IPS-11a (cell line): ENCODE data around the gene TMEM266.

Source experiments
- H3K4me3 ChIP-seq: one replicate; pipeline ENCODE4 v1.5.1; 2013; ENCODE audit warnings: low read depth, low read length, control low read depth

The TMEM266 gene

DNA sequence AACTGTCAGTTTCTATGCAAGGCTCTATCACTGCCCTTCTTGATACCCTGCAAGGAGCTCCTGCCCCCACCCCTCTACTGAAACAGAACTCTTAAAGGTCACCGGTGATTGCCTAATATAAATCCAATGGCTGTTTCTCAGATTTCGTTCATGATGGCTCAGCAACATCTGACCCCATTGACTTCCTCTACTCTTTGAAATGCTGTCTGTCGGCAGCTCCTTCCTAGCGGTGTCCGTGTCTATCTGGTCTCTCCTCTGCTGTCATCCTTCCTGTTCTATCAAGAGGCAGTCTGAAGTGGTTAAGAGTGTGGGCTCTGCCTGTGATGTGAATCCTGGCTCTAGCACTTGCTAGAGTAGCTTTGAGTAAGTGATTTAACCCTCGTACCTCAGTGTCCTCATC lies 5.5 kb downstream of the TMEM266 start:
- no peak overlapping the region for H3K4me3 ChIP-seq

DNA sequence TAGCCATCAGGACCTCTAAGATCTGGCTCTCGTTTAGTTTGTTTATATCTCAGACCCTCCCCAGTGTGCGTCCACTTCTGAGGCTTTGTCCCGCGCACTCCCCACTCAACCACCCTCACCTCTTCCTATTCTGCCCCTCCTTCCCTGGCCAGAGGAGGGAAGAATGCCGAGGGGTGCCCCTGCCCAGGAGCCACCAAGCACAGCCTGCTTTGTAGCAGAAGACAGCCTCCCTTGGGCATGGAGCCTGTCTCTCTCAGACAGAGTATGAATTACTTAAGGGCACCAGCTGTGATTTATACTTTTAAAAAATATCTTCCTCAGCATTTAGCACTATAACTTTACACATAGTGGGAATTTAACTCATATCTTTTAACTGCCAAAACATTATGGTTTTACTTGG lies 6.0 kb downstream of the TMEM266 start:
- no peak overlapping the region for H3K4me3 ChIP-seq

DNA sequence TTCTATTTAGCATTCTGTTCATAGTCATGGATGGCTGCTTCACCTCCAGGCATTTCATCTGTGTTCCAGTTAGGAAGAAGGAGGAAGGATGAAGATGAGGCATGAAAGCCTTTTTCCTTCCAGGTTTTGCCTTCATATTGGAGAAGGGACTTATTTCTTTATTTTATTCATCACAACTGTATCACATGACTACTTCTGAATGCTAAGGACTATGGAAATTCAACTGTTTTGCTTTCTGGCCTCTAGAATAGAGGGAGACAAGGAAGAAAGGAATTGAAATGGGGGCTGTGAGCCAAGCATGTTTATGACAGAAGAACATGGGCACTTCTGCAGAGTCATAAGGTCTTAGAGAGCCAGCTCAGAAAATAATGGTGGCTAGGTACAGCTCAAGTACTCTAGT lies 10.4 kb downstream of the TMEM266 start:
- no peak overlapping the region for H3K4me3 ChIP-seq

DNA sequence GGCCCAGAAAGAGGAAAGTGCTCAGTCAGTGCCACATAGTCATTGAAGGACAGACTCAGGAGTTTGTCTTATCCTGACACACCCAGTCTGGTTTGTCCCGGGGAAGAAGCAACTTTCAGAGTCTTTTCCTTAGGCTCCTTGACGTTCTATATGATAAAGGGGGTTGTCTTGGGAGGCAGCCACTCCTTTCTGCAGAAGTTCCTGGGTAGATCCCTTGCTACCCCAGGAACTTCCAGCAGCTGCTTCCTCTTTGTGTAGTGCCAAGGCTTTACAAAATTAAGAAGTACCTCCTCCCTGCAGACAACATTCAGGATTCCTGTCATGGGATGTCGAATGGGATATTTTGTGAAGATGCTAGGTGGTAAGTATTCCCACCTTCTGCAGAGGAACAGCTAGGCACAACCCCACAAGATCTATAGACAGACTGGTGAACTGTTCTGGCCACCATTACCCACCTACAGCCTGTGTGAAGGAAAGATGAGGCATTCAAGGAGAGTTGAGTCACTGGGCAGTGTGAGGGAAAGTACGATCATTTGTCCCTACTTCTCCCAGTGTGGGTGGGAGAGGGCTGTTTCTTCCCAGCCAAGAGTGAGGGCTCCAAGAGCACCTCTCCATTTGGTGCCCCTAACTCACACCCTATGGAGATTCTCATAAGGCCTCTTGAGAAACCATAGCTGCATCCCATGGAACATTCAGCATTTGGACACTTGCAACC lies 11.3 kb downstream of the TMEM266 start:
- no peak overlapping the region for H3K4me3 ChIP-seq

DNA sequence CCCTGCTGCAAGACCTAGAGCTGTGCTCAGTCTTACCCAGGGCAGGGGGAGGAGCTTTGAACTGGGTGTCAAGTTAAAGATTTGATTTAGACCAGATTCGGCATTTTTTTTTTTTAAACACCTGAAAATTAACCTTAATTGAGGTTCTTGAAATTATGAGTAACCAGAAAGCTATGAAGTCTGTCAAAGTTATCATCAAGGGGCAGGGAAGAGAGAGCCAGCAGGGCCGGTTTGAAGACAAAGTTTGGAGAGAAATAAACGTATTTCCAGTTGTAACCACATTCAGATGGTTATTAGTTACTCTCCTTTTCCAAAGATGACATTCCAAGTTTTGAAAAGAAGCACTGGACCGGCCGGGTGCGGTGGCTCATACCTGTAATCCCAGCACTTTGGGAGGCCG lies 12.0 kb downstream of the TMEM266 start:
- no peak overlapping the region for H3K4me3 ChIP-seq

DNA sequence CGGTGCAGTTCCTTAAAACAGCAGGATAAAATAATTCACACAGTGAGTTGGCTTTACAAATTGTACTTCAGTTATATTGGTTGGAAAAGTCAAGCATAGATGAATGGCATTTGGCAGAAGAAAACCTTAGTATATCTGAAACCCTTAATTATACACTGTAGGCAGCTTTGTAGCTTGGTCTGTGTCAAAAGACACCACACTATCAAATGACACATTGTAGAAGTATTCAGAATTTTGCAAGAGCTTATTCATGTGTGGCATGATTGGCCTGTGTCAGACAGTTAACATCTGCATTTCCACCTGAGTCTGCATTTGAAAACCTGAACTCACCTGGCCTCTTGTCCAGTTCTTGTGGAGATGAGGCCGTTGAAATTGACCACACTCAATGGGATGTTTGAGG lies 13.8 kb downstream of the TMEM266 start:
- no peak overlapping the region for H3K4me3 ChIP-seq

DNA sequence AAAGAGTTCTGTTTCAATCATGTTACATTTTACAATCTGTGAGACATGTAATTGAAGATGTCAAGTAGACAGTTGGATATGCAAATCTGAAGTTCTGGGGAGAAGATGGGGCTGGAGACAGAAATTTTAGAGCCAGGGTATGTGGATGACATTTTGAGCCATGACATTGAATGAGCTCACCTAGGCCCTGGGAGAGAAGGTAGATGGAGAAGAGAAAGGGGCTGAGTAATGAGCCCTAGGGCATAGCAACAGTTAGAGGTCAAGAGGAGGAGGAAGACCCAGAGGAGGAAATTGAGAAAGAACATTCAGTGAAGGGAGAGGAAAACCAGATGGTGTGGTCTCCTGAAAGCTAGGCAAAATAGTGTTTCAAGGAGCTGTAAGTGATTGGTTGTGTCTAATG lies 15.3 kb downstream of the TMEM266 start:
- no peak overlapping the region for H3K4me3 ChIP-seq

DNA sequence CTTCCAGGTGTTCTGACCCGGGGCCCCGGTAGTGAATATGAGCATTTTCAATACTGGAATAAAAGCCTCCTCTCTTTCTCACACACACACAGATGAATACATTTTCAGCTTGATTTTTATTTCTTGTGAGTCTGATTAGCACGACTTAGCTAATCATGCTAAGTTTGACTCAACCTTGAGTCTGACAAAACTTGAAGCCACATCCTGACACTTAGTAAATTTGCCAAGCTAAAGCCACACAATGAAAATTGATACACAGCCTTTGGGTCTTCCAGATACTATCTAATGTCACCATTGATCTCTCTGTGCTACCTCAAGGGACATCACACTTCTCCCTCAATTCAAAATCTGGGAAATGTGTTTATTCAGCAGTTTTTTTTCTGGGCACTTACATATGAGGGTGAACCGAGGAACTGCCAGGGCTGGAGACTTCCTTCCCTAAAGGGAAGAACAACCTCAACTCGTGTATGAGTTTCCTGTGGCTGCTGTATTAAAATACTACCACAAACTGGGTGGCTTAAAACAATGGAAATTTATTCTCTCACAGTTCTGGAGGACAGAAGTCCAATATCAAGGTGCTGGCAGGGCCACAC lies 18.6 kb downstream of the TMEM266 start:
- no peak overlapping the region for H3K4me3 ChIP-seq

DNA sequence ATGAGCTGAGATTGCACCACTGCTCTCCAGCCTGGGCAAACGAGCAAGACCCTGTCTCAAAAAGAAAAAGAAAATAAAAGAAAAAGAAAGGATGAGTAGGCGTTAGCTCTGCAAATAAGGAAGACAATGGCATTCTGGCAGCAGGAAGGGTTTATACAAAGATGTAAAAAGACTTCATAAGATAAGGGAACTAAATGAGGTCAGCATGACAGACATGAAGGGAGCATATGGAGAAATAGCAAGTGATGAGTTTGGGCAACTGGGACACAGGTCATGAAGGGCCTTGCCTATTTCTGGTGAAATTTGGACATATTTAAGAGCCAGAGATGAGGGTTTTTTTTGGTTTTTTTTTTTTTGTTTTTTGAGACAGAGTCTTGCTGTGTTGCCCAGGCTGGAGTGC lies 24.5 kb downstream of the TMEM266 start:
- no peak overlapping the region for H3K4me3 ChIP-seq

DNA sequence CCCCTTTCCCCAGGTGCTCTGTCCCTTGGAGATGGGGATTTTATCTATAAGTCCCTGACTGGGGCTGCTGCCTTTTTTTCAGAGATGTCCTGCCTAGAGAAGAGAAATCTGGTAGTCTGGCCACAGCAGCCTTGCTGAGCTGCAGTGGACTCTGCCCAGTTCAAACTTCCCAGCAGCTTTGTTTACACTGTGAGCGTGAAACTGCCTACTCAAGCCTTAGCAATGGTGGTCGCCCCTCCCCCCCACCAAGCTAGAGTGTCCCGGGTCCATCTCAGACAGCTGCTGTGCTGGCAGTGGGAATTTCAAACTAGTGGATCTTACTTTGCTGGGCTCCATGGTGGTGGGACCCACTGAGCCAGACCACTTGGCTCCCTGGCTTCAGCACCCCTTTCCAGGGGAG lies 38.9 kb downstream of the TMEM266 start:
- H3K4me3 ChIP-seq, result no peak overlapping the region

DNA sequence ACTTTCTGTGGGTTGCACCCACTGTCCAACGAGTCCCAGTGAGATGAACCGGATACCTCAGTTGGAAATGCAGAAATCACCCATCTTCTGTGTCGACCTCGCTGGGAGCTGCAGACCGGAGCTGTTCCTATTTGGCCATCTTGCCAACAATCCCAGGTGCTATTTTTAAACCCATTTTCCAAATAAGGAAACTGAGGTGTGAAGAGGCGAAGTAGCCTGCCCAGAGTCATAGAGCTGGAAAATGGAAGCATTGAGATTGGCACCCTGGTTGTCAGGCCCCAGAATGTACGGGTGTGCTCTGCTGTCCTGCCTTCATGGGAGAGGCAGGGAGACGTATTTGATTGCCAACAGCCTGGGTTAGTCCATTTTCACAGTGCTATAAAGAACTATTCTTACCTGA lies 39.6 kb downstream of the TMEM266 start:
- H3K4me3 ChIP-seq, result no peak overlapping the region

DNA sequence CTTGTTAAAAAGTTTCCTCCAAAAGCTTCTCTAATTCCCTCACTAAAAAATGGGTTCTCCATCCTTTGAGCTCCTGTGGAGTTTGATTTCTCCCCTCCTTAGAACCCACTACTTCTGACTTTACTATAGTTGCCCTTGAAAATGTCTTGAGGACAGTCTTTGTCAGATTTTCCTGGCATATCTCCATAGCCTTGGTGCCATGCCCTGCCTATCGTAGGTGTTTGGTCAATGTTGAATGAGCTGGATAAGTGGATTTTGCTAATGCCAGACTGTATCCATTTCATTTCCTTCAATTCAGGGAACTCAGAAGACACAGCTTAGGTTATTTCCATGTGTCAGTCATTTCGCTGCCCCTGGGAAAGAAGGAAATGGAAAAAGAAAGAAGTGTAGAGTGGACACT lies 40.6 kb downstream of the TMEM266 start:
- no peak overlapping the region for H3K4me3 ChIP-seq

DNA sequence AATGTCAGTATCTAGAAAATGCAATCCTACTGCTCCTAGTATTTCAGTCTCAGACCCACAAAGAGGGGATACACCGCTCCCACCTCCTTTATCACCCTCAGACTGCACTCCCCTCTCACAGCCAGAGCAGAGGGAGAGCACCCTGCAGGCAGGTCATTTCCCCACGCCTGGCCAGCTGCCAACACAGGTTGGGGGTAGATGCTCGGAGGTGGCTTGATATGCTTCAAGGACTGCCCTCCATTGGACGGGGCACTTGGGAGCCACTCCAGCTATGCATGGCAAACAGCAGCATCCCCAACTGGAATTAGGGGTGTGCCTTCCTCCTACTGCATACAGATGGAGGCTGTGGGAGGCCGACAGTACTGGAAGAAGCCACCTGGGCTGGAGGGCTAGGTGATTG lies 41.9 kb downstream of the TMEM266 start:
- H3K4me3 ChIP-seq, result no peak overlapping the region

DNA sequence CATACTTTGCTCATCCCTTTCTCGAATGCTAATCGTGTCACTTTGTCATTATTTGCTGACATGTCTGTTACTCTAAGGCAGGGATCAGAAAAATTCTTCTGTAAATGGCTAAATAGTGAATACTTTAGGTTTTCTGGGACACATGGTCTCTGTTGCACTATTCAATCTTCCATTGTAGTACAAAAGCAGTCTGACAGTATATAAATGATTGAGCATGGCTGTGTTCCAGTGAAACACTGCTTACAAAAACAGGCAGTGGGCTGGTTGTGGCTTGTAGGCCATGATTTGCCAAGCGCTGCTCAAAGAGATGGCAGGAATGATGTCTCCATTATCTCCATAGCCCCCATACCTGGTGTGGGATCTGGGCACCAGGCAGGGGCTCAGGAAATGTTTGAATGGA lies 45.6 kb downstream of the TMEM266 start:
- H3K4me3 ChIP-seq, result no peak overlapping the region

DNA sequence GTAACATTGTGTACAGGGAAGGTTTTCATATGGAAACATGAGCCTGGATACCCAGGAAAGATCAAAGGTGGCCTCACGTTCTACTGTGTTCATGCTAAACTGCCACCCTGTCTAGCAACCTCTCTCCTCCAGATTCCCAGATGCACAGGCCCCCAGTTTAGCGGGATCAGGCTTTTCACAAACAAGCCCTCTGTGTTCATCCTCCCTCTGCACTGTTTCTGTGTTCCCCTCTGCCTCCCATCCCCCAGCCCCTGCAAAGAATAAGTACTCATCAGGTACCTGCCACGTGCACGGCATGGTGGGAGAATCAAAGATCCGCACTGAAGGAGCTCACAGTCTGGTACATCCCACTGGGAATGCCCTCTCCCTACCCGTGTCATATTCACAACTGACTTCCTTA lies 46.1 kb downstream of the TMEM266 start:
- no peak overlapping the region for H3K4me3 ChIP-seq

DNA sequence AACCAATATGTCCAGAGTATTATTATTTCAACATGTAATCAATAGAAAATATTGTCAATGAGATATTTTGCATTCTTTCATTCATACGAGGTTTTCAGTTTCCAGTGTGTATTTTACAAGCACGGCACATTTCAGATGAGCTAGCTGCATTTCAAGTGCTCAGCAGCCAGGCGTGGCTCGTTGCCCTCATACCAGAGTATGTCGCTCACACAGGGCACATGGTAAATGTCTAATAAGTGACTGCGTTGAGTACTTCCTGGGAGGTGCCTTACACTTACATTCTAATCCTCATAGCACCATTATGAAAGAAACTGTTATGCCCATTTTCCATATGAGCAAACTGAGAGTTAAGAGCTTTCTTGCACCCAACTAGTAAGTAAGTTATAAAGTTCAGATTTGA lies 47.4 kb downstream of the TMEM266 start:
- no peak overlapping the region for H3K4me3 ChIP-seq

DNA sequence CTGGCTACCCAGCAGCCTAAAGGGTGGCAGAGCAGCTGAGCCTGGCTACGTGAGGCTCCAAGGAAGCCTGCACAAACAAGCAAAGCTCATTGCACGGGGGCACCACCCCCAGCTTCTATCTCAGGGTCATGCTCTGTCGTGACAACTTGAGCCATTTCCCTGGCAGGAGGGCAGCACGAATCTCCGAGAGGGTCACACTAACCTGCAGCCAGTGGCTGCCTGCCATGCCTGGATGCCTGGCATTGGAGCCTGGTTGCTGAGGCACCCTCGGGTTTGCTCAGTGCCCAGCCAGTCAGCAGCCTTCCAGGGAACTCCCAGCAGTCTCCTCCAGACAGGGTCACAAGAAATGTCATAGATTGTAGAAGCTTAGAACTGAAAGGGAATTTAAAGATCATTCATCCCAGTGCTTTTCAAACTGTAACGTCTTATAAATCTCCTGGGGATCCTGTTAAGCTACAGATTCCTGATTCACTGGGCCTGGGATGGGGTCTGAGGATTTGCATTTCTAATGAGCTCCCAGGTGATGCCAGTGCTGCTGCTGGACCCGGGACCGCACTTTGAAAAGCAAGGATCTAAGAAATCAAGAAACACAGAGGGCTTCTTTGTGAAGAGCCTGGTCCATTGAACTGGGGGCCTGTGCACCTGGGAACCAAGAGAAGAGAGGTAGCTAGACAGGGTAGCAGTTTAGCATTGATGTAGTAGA lies 48.4 kb downstream of the TMEM266 start:
- no peak overlapping the region for H3K4me3 ChIP-seq

DNA sequence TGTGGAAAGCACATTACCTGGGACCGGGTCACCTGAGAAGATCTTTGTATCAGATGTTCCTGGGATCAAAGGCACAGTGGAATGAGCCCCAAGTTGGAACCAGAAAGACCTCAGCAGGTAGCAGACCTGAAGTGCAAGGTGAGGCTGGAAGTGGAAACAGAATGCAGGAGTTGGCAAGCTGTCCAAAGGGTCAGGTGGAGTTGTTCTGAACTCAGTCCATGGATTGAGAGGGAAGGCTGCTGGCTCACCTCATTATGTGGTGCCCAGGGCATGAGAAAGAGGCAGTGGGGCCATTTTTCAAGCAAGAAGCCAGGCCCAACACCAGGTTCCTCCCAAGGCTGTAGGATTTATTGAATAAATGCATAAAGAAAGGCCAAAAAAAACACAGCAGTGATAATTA lies 49.3 kb downstream of the TMEM266 start:
- H3K4me3 ChIP-seq, result no peak overlapping the region

DNA sequence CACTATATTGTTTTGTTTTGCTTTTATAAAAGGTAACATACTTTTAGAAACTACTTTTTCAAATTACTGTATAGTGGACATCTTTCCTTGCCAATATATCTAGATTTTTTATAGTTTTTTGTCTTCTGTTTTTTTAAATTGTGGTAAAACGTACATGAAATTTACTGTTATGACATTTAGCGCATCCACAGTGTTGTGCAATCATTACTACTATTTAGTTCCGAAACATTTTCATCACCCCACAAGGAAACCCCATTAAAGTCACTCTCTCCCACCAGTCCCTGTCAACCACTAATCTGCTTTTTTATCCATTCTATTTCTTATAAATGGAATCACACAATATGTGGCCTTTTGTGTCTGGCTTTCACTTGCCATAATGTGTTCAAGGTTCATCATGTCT lies 54.8 kb downstream of the TMEM266 start:
- no peak overlapping the region for H3K4me3 ChIP-seq

DNA sequence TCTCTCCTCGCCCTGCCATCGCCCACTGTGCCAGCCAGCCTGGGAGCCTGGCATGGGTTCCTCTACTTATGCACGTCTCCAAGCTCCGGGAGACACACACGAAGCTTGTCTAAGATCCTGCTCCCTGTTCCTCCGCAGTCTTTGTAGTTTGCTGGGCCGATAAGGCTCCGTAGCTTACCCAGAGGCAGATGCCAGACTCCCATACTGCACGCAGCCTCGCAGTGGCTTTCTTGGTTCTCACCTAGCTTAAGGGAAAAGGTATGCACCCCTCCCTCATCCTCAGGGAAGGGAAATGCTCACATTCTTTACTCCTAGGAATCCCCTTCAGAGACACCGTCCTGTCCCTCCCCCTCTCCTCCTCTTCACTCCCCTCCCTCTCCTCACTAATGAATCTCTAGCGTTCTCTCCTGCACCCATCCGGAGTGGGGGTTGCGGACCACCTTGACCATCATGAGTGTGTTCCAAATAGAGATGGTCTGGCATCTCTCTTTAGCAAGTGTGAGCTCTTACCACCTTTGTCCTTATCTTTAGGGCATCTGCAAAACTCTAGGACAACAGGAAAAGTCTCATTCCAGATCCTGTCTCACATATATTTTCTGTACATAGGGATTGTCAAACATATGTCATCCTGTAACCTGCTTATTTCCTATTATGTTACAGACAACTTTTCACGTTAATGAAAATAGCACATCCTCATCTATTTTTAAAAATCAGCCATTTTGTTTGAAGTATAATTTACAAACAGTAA lies 56.5 kb downstream of the TMEM266 start:
- no peak overlapping the region for H3K4me3 ChIP-seq

DNA sequence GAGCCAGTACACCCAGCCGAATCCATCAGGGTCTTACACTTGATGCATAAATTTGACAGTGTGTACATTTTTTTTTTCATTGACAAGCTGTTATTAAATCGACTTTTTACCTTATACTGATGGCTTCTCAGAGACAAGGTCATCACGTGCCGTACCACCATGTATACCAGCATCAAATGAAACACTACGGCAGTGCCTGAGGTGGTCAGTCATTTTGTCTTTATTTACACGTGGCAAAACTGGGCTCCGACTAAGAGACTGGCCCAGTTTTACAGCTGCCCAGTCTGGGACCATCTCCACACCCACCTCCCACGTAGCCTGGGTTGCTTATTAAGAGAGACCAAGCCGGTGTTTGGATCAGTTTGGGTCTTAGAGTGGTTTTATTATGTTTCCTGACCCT lies 57.4 kb downstream of the TMEM266 start:
- no peak overlapping the region for H3K4me3 ChIP-seq

DNA sequence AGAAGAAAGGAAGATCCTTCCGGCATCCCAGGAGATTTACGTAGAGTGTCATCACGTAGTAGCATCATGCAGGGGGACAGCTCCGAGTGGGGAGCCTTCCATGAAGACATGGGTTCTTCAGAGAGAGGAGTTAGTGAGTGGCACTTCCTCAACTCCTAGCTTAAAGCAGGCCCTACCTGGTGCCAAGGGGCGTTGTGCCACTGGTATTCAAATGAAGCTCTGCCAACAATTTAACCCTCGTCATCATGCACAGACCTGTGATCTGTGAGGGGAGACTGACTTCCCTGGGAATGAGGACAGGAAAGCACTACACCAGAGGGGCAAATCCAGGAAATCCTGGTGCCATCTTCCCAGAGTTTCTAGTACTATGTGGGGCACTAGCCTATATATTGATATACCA lies 59.0 kb downstream of the TMEM266 start:
- H3K4me3 ChIP-seq, result no peak overlapping the region
